Psoas muscle (tissue), 8 donors: ENCODE results near the gene TBXAS1. TPM values are rescaled to one million over a fixed set of nuclear protein-coding genes. Genes with fewer than 3 reads are reported as not detected.

Experiments used
- ATAC-seq, 4 donors: fragments of 200-7000 bp; cut with Tn5 transposase; one replicate each; pipeline ENCODE4 v1.9.1; 2020; ENCODE audit warnings: moderate library complexity in 3 of 4, mild to moderate bottlenecking in 2 of 4
- DNase-seq, 2 donors: peaks; one replicate each; pipeline ENCODE4 v3.0.0-alpha.2; 2020
- H3K27ac ChIP-seq: fragments of 200-600 bp; one replicate; pipeline ENCODE4 v1.8.0; 2022
- H3K27me3 ChIP-seq, 3 donors: fragments of 200-600 bp in 1 of 3; one replicate each; pipeline versions ENCODE4 v1.6.1 to v1.8.0; 2013 to 2022; ENCODE audit warnings: low read length in 2 of 3, mild to moderate bottlenecking in 2 of 3, moderate library complexity in 1 of 3; ENCODE audit not compliant: insufficient read depth in 3 of 3
- H3K36me3 ChIP-seq, 2 donors: fragments of 200-600 bp in 1 of 2; one replicate each; pipeline versions ENCODE4 v1.6.1 to v1.8.0; 2013 to 2022; ENCODE audit warnings: low read depth in 1 of 2, mild to moderate bottlenecking in 1 of 2, moderate library complexity in 1 of 2; ENCODE audit not compliant: insufficient read depth in 1 of 2
- H3K4me1 ChIP-seq: fragments of 200-600 bp; one replicate; pipeline ENCODE4 v1.8.0; 2022
- H3K4me3 ChIP-seq: fragments of 200-600 bp; one replicate; pipeline ENCODE4 v1.8.0; 2022; ENCODE audit warnings: mild to moderate bottlenecking
- H3K9me3 ChIP-seq: fragments of 200-600 bp; one replicate; pipeline ENCODE4 v1.8.0; 2022
- CTCF ChIP-seq: fragments of 200-600 bp; IDR thresholded peaks from one replicate; pipeline ENCODE4 v1.8.0; 2022; ENCODE audit warnings: antibody characterized with exemption
- WGBS, 3 donors: extraction: QIAGEN DNeasy Blood & Tissue Kit; methylation state at CpG; one replicate each; pipeline versions ENCODE4 v1.1.6 to v1.1.7; 2013; 5-methylcytosine and 5-hydroxymethylcytosine counted together
- intact Hi-C, 2 donors: fragments of 100-400 bp; cut with DNase I; formaldehyde crosslinking; loops; one replicate each; pipeline versions ENCODE4 v1.11.0 to v1.14.2; 2022
- polyA plus RNA-seq, 3 donors: library from polyadenylated mRNA; stranded (reverse); fragments of 200-250 nt; gene quantifications; one replicate each; pipeline ENCODE4 v1.2.3, GENCODE V29; 2013
- total RNA-seq, 4 donors: library from RNA; stranded (reverse); fragmentation: NEBNext Ultra II Directional in 2 of 4; extraction: Animal tissue kit (Norgen Biotek cat#: 25700) in 2 of 4; gene quantifications; one replicate each; pipeline versions ENCODE4 v1.2.1 to v1.2.4, GENCODE V29; 2021 to 2023
- donor health status: healthy with polysubstance abuse.
- donor health status: DM: no; HTN: no; CAD: no; lungs with moderate emphysema.
- donor health status: Bipolar disorder and iron deficiency.
- donor health status: healthy.
- donor health status: DM: yes; HTN: yes; CAD: no.
- donor health status: DM: no; HTN: no; CAD: no.
- donor health status: DM: no; HTN: no; CAD: no.
- donor health status: DM: yes; HTN: yes; CAD: no.

The TBXAS1 gene
- total and polyA plus RNA-seq, 7 donors = 0.90 to 2.9 (median 2.0) TPM

GRCh38 chr7:140035400-140036223 is 206.5 kb downstream of the TBXAS1 start:
- DNase-seq (no peak), ATAC-seq (no peak)
- no peak for TF ChIP-seq CTCF
- intact Hi-C loops = no loop called here
- Histone ChIP-seq H3K4me1 (no peaks in the 10 kb centered on the region), H3K27me3 (no peaks in the 10 kb centered on the region), H3K9me3 (no peaks in the 10 kb centered on the region), H3K4me3 (no peak overlapping the region), H3K27ac (no peak overlapping the region), H3K36me3 (peaks cover 0 to 28% of the 10 kb centered on the region in 2 donors)
- WGBS, 3 donors = 83 to 86% (median 83%) methylated on average over 4 of the region's 7 CpGs

GRCh38 chr7:140036224-140036962 is 207.3 kb downstream of the TBXAS1 start:
- Histone ChIP-seq H3K36me3 (peaks cover 0 to 33% of the 10 kb centered on the region in 2 donors), H3K4me1 (no peaks in the 10 kb centered on the region), H3K9me3 (no peaks in the 10 kb centered on the region), H3K4me3 (no peak overlapping the region), H3K27me3 (no peaks in the 10 kb centered on the region), H3K27ac (no peak overlapping the region)
- WGBS, 3 donors = 84 to 87% (median 85%) methylated on average over 11 of the region's 11 CpGs
- ATAC-seq = no peak
- intact Hi-C loops = no loop called here
- no peak for DNase-seq
- TF ChIP-seq CTCF = no peak

- no peaks in the 10 kb centered on the region for H3K4me1 ChIP-seq
- no peak overlapping the region for H3K4me3 ChIP-seq
- 69 to 71% (median 70%) methylated on average over 7 of the region's 7 CpGs for WGBS, 3 donors
- no peaks in the 10 kb centered on the region for H3K27me3 ChIP-seq
- H3K27ac ChIP-seq = no peak overlapping the region
- no peak for ATAC-seq
- DNase-seq = no peak
- H3K36me3 ChIP-seq = peaks cover 0 to 24% of the 10 kb centered on the region in 2 donors
- H3K9me3 ChIP-seq = no peaks in the 10 kb centered on the region
- intact Hi-C loops = no loop called here
- TF ChIP-seq CTCF = no peak
Observed at GRCh38 chr7:140039066-140039465, 210.0 kb downstream of the TBXAS1 start.

- peaks cover 0 to 21% of the 10 kb centered on the region in 2 donors for H3K36me3 ChIP-seq
- no peak for TF ChIP-seq CTCF
- peak in 1 of 4 donors; percentile 13 for ATAC-seq
- WGBS, 3 donors = 89 to 93% (median 91%) methylated on average over 12 of the region's 12 CpGs
- no peak for DNase-seq
- H3K9me3 ChIP-seq = no peaks in the 10 kb centered on the region
- H3K27me3 ChIP-seq = no peaks in the 10 kb centered on the region
- H3K4me3 ChIP-seq = no peak overlapping the region
- H3K4me1 ChIP-seq = no peaks in the 10 kb centered on the region
- no peak overlapping the region for H3K27ac ChIP-seq
- intact Hi-C loops = no loop called here
Observed at GRCh38 chr7:140039896-140040295, 210.8 kb downstream of the TBXAS1 start.
